VCaP (cell line): Measurements from ENCODE around the gene SMURF2.

ENCODE experiments used
- H3K27ac ChIP-seq: fragments of 450-650 bp; 2 replicates; pipeline ENCODE4 v1.5.1; 2017
- TF ChIP-seq, protein P1 (sequence below): fragments of 450-650 bp; conservative IDR thresholded peaks from 2 replicates; pipeline ENCODE4 v1.5.1; 2017; ENCODE audit warnings: mild to moderate bottlenecking, moderate library complexity

The SMURF2 gene

DNA sequence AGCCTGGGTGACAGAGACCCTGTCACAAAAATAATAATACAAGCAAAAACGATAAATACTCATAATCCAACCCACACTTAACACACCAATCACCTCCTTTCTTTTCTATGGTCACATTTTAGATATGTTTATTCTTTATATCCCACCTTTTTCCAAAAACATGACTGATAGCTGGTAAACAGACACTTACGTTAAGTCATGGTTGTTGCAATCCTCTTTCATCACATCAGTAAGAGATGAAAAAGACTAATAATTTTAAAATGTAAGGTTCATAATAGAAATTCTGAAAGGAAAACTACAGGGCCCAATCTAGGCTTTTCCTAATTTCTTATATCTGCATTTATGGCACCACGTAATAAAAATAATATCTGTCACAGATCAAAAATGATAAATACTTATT lies 10.2 kb downstream of the SMURF2 start:
- TF ChIP-seq, protein P1, sequence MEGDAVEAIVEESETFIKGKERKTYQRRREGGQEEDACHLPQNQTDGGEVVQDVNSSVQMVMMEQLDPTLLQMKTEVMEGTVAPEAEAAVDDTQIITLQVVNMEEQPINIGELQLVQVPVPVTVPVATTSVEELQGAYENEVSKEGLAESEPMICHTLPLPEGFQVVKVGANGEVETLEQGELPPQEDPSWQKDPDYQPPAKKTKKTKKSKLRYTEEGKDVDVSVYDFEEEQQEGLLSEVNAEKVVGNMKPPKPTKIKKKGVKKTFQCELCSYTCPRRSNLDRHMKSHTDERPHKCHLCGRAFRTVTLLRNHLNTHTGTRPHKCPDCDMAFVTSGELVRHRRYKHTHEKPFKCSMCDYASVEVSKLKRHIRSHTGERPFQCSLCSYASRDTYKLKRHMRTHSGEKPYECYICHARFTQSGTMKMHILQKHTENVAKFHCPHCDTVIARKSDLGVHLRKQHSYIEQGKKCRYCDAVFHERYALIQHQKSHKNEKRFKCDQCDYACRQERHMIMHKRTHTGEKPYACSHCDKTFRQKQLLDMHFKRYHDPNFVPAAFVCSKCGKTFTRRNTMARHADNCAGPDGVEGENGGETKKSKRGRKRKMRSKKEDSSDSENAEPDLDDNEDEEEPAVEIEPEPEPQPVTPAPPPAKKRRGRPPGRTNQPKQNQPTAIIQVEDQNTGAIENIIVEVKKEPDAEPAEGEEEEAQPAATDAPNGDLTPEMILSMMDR = no peak
- H3K27ac ChIP-seq = no peak overlapping the region

DNA sequence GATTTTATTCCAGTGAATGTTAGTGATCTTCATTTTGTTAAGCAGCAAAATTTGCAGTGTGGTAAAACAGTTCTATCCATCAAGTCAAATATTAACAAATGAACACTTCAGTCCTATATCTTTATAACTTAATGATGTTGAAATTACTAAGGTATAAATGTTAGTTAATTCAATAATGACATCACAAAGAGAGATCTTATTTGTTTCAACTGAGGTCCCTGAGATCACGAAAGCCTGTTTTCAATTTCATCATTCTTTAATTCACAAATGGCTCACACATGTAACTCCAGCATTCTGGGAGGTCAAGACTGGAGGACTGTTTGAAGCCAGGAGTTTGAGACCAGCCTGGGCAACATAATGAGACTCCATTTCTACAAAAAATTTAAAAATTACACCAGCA lies 13.9 kb downstream of the SMURF2 start:
- TF ChIP-seq, protein P1 = no peak
- no peak overlapping the region for H3K27ac ChIP-seq

DNA sequence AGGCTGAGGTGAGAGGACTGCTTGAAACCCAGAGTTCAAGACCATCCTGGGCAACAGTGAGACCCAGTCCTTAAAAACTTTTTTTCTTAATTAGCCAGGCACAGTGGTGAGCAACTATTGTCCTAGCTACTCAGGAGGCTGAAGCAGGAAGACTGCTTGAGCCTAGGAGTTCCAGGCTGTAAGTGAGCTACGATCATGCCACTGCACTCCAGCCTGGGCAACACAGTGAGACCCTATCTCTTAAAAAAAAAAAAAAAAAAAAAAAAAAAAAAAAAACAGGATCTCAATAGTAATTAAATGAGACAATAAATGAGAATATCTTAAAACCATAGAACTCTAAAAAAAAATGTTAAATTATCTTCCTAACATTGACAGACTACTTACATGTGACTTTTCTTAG lies 14.3 kb downstream of the SMURF2 start:
- TF ChIP-seq, protein P1 = no peak
- no peak overlapping the region for H3K27ac ChIP-seq

DNA sequence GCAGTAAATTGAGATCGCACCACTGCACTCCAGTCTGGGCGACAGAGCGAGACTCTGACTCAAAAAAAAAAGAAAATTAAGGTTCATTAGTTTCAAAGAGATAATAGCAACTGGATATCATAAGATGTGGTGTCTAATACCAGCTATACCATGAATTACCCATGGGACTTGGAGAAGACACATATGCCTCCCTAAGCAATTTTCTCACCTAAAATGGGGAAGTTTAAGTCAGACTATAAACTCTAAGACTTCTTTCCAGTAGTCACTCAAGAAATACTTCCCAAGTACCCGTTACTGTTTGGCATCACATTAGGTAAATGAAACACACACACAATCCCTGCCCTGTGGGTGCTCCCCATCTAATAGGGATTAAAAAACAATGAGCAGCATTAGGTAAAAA lies 22.6 kb downstream of the SMURF2 start:
- TF ChIP-seq, protein P1 = no peak
- no peak overlapping the region for H3K27ac ChIP-seq

DNA sequence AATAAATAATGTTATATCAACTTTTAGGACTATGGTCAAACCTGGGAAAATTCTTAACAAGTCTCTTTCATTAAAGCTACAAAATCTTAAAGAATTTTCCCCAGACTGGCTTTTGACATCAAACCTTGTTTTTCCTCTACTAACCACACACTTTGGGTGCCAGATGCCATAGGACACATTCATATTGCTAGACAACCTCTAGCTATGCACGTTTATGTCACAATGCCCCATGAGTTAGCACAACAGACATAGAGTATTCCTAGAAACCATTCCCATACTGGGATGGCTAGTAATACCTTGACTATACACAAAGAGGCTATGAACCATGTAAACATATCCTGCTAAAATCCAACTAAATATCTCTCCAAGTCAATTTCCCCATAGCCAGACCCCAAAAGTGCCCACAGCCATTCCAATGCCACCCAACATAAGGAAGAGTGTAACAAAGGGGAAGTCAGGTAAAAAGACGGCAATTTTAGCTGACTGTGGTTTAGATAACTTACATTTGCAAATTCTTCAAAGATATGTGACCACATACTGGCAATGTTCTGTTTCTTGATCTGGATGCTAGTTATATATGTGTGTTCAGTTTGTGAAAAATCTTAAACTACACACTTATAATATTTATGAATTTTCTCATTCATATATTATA lies 23.4 kb downstream of the SMURF2 start:
- H3K27ac ChIP-seq = no peak overlapping the region
- TF ChIP-seq, protein P1 = no peak

DNA sequence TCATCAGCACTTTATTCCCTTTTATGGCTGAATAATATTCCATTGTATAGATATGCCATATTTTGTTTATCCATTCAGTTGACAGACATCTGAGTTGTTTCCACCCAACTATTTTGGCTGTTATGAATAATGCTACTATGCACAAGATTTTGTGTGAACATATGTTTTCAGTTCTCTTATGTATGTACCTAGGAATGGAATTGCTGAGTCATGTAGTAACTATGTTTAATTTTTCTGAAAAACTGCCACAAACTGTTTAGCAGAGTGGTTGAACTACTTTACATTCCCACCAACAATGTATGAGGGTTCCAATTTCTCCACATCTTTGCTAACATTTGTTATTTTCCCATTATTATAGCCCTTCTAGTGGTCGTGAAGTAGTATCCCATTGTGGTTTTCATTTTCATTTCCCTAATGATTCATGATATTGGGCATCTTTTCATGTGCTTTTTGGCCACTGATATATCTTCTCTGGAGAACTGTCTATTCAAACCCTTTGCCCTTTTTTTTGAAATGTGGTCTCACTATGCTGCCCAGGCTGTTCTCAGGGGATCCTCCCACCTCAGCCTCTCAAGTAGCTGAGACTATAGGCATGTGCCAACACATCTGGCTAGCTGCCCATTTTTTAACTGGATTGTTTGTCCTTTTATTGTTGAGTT lies 26.3 kb downstream of the SMURF2 start:
- TF ChIP-seq, protein P1 = no peak
- no peak overlapping the region for H3K27ac ChIP-seq

DNA sequence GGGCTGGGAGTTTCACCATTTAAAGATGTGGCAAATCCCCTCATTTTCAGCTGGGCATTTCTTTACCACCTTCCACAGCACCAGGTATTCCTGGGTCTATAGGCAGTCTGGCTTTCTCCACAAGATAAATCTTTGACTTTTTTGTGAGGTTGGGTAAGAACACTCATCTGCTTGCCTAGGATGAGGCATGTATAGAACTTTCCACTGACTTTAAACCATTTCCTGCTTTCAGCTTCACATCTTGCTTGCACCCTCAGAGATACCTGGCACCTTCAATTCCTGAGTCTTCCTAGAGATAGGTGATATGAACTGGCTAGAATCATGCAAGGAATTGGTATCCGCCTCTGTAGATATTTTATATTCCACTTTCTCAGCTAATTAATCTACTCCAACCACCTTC lies 27.9 kb downstream of the SMURF2 start:
- TF ChIP-seq, protein P1 = no peak
- no peak overlapping the region for H3K27ac ChIP-seq
